Medulla oblongata (tissue), 1 donor: ENCODE results near the gene PANX3.

Experiments
- DNase-seq: peaks from one replicate; pipeline ENCODE4 v3.0.0-alpha.2; 2015; ENCODE audit errors: extremely low spot score

PANX3 gene

GRCh38 chr11:124612567-124613246, 1.5 kb downstream of the PANX3 start:
- DNase-seq = no peak

- DNase-seq = no peak
These were observed 7.6 kb downstream of the PANX3 start for GRCh38 chr11:124618863-124619262.

GRCh38 chr11:124622531-124623451, 11.6 kb downstream of the PANX3 start, which contains the start of gene TBRG1:
Gene TBRG1 (plus strand): TSS chr11:124622864. CDS start chr11:124623084, 220 bp downstream.
- peak; percentile 97 for DNase-seq

GRCh38 chr11:124623861-124624525, 12.8 kb downstream of the PANX3 start:
- DNase-seq = no peak

GRCh38 chr11:124625504-124626168, 14.4 kb downstream of the PANX3 start:
- DNase-seq = no peak

GRCh38 chr11:124627546-124627945, 16.3 kb downstream of the PANX3 start:
- no peak for DNase-seq

- DNase-seq = no peak
These were observed 18.7 kb downstream of the PANX3 start for GRCh38 chr11:124629961-124630360.

GRCh38 chr11:124633355-124633754, 22.1 kb downstream of the PANX3 start:
- no peak for DNase-seq

- DNase-seq = no peak
These were observed 24.7 kb downstream of the PANX3 start for GRCh38 chr11:124635932-124636331.

GRCh38 chr11:124638500-124638899, 27.3 kb downstream of the PANX3 start:
- DNase-seq = no peak

GRCh38 chr11:124639186-124639585, 28.0 kb downstream of the PANX3 start:
- DNase-seq = no peak

GRCh38 chr11:124640666-124641065, 29.4 kb downstream of the PANX3 start:
- DNase-seq = no peak

GRCh38 chr11:124642628-124643027, 31.4 kb downstream of the PANX3 start:
- DNase-seq = no peak

- DNase-seq = no peak
These were observed 31.9 kb downstream of the PANX3 start for GRCh38 chr11:124643042-124643604.

- DNase-seq = no peak
These were observed 32.6 kb downstream of the PANX3 start for GRCh38 chr11:124643605-124644425.

GRCh38 chr11:124644426-124645280, 33.4 kb downstream of the PANX3 start:
- DNase-seq = peak; percentile 74

- no peak for DNase-seq
These were observed 34.9 kb downstream of the PANX3 start for GRCh38 chr11:124646148-124646547.

- DNase-seq = no peak
These were observed 37.4 kb downstream of the PANX3 start for GRCh38 chr11:124648610-124649009.

- DNase-seq = no peak
These were observed 45.8 kb downstream of the PANX3 start for GRCh38 chr11:124656774-124657630.
